Measurements from ENCODE around the gene KRTAP5-9.

DNA sequence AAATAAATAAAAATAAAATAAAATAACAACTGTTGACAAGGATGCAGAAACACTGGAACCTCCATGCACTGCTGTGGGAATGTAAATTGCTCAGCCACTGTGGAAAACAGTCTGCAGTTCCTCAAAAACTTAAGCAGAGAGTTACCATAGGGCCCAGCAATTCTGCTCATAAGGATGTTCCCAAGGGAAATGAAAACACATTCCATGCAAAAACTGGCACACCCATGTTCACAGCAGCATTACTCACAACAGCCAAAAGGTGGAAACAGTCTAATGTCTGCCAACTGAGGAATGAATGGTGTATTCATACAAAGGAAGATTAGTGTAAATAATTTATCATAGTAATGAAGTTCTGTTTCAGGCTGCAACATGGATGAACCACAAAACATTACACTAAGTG lies 13.9 kb downstream of the KRTAP5-9 start:
- TF ChIP-seq, protein P1, sequence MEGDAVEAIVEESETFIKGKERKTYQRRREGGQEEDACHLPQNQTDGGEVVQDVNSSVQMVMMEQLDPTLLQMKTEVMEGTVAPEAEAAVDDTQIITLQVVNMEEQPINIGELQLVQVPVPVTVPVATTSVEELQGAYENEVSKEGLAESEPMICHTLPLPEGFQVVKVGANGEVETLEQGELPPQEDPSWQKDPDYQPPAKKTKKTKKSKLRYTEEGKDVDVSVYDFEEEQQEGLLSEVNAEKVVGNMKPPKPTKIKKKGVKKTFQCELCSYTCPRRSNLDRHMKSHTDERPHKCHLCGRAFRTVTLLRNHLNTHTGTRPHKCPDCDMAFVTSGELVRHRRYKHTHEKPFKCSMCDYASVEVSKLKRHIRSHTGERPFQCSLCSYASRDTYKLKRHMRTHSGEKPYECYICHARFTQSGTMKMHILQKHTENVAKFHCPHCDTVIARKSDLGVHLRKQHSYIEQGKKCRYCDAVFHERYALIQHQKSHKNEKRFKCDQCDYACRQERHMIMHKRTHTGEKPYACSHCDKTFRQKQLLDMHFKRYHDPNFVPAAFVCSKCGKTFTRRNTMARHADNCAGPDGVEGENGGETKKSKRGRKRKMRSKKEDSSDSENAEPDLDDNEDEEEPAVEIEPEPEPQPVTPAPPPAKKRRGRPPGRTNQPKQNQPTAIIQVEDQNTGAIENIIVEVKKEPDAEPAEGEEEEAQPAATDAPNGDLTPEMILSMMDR (IDR thresholded peaks at IDR 0.05), result no peak
- TF ChIP-seq EP300 (IDR thresholded peaks at IDR 0.05), result no peak
